Left ventricle myocardium inferior (tissue), 1 donor: ENCODE data around the gene AMBRA1. TPM values are rescaled to one million over a fixed set of nuclear protein-coding genes. Genes with fewer than 3 reads are reported as not detected.

Source experiments
- DNase-seq: peaks from one replicate; pipeline ENCODE4 v3.0.0-alpha.2; 2020
- H3K27ac ChIP-seq: fragments of 200-600 bp; replicated peaks from 2 replicates; pipeline ENCODE4 v1.8.0; 2021
- H3K27me3 ChIP-seq: fragments of 200-600 bp; 2 replicates; pipeline ENCODE4 v1.8.0; 2021; ENCODE audit warnings: low read depth
- H3K36me3 ChIP-seq: fragments of 200-600 bp; 2 replicates; pipeline ENCODE4 v1.8.0; 2021
- H3K4me1 ChIP-seq: fragments of 200-600 bp; 2 replicates; pipeline ENCODE4 v1.8.0; 2021
- H3K4me3 ChIP-seq: fragments of 200-600 bp; 2 replicates; pipeline ENCODE4 v1.8.0; 2021; ENCODE audit warnings: mild to moderate bottlenecking, moderate library complexity
- H3K9me3 ChIP-seq: fragments of 200-600 bp; replicated peaks from 2 replicates; pipeline ENCODE4 v1.8.0; 2021
- CTCF ChIP-seq: fragments of 200-600 bp; IDR thresholded peaks from 2 replicates; pipeline ENCODE4 v1.8.0; 2021; ENCODE audit warnings: antibody characterized with exemption, mild to moderate bottlenecking, borderline replicate concordance
- intact Hi-C: fragments of 100-400 bp; cut with micrococcal nuclease; formaldehyde crosslinking; loops from one replicate; pipeline ENCODE4 v1.11.0; 2022
- total RNA-seq: library from RNA; stranded (reverse); fragmentation: NEBNext Ultra II Directional; extraction: Animal tissue kit (Norgen Biotek cat#: 25700); gene quantifications from one replicate; pipeline ENCODE4 v1.2.1, GENCODE V29; 2021
- donor health status: DM: no; HTN: yes; CAD: no; lungs with severe emphysema.

The AMBRA1 gene
- total RNA-seq, 1 donor from 2014 or later, result 14.2 TPM

DNA sequence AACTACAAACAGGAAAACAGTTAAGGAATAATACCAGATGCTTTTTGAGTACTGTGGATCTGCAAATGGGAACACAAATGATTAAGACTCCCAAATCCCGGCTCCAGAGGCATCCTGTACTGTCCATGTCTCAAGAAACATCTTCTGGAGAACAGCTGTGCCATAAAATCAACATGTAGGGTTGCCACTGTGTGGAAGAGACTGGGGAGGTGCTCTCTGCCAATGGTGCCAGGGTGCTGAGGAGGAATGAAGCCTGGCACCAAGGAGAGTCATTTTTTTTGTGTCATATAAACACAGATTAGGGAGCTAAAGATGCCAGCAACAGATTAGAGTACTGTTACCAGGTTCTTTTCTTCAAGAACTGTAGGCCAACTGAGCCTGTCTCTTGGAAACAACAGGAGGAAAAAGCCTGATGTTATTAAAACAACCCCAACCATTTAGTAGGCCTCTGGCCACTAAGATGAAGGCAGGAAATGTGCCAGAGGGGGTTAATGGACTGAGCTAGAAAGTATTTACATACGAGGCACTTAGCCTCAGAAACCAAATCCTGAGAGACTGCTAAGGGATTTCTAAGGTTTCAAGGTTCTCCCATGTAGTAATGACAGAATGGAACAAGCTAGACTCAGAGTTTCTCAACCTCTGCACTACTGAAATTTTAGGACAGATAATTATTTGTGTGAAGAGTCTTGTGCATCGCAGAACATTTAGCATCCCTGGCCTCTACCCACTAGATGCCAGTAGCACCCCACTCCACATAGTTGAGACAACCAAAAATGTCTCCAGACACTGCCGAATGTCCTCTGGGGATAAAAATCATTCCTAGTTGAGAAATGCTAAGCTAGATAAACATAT, 147.7 kb downstream of the AMBRA1 start:
- H3K27ac ChIP-seq, result peak overlapping the region; percentile 35
- intact Hi-C loops, result no loop called here
- H3K36me3 ChIP-seq, result peaks cover 23% of the 10 kb centered on the region
- H3K4me1 ChIP-seq, result peaks cover 44% of the 10 kb centered on the region
- no peak overlapping the region for H3K4me3 ChIP-seq
- H3K27me3 ChIP-seq, result no peaks in the 10 kb centered on the region
- no peaks in the 10 kb centered on the region for H3K9me3 ChIP-seq
- peak; percentile 28 for TF ChIP-seq CTCF
- DNase-seq, result no peak

- TF ChIP-seq CTCF, result no peak
- H3K9me3 ChIP-seq, result no peaks in the 10 kb centered on the region
- H3K27me3 ChIP-seq, result no peaks in the 10 kb centered on the region
- no peak for DNase-seq
- peak overlapping the region; percentile 35 for H3K27ac ChIP-seq
- peaks cover 23% of the 10 kb centered on the region for H3K36me3 ChIP-seq
- peaks cover 38% of the 10 kb centered on the region for H3K4me1 ChIP-seq
- intact Hi-C loops, result no loop called here
- H3K4me3 ChIP-seq, result no peak overlapping the region
Measured at GRCh38 chr11:46445192-46445919, 148.5 kb downstream of the AMBRA1 start.

GRCh38 chr11:46444305-46444704, 149.5 kb downstream of the AMBRA1 start:
- Histone ChIP-seq H3K4me1 (peaks cover 38% of the 10 kb centered on the region), H3K9me3 (no peaks in the 10 kb centered on the region)
- no peak for TF ChIP-seq CTCF

GRCh38 chr11:46438211-46438610, 155.6 kb downstream of the AMBRA1 start:
- no peak for TF ChIP-seq CTCF
- H3K9me3 ChIP-seq, result no peaks in the 10 kb centered on the region
- intact Hi-C loops, result no loop called here
- peaks cover 38% of the 10 kb centered on the region for H3K36me3 ChIP-seq
- H3K27ac ChIP-seq, result peak overlapping the region; percentile 45
- no peak overlapping the region for H3K4me3 ChIP-seq
- no peak for DNase-seq
- H3K27me3 ChIP-seq, result no peaks in the 10 kb centered on the region
- H3K4me1 ChIP-seq, result peaks cover 42% of the 10 kb centered on the region

More at GRCh38 chr11:46444305-46444704, 149.5 kb downstream of the AMBRA1 start:
- DNase-seq, result no peak
- H3K4me3 ChIP-seq, result no peak overlapping the region
- H3K27ac ChIP-seq, result no peak overlapping the region
- H3K27me3 ChIP-seq, result no peaks in the 10 kb centered on the region
- peaks cover 23% of the 10 kb centered on the region for H3K36me3 ChIP-seq
- intact Hi-C loops, result no loop called here

DNA sequence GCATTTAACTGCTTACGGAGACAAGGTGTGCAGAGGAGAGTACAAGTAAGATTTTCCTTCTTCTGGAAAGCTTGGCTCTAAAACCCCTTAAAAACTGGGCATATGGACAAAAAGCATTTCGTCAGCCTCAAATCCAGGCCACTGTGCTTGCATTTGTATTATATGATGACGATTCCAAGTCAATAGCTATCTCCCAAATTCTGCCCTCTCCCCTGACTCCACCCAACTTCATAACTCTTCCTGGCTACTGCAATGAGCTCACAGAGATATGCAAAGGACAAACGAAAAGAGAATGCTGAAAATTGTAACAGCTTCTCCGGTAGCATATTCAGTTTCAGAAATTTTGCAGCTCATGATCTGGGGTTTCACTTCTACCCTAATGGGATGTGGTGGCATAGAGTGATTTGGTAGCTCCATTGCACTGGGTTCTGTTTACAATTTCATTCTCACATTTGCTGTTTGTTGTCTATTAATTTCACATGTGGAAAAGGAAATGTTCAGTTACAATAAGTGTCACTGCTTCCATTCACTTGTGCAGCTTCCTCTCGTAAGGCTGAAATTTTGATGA, 156.6 kb downstream of the AMBRA1 start:
- H3K4me1 ChIP-seq, result peaks cover 42% of the 10 kb centered on the region
- intact Hi-C loops, result no loop called here
- no peaks in the 10 kb centered on the region for H3K9me3 ChIP-seq
- no peak for DNase-seq
- no peak overlapping the region for H3K4me3 ChIP-seq
- TF ChIP-seq CTCF, result no peak
- peak overlapping the region; percentile 45 for H3K27ac ChIP-seq
- H3K36me3 ChIP-seq, result peaks cover 37% of the 10 kb centered on the region
- H3K27me3 ChIP-seq, result no peaks in the 10 kb centered on the region
